ENCODE measurements around the gene PDIA2. TPM values are rescaled to one million over a fixed set of nuclear protein-coding genes. Genes with fewer than 3 reads are reported as not detected.

PDIA2 gene
- total and polyA plus RNA-seq, 10 of the 15 experiments (the other 5 are each of a cell fraction or from before 2014, with no cell fraction given) = 0.11 to 0.36 TPM; not detected in 8

DNA sequence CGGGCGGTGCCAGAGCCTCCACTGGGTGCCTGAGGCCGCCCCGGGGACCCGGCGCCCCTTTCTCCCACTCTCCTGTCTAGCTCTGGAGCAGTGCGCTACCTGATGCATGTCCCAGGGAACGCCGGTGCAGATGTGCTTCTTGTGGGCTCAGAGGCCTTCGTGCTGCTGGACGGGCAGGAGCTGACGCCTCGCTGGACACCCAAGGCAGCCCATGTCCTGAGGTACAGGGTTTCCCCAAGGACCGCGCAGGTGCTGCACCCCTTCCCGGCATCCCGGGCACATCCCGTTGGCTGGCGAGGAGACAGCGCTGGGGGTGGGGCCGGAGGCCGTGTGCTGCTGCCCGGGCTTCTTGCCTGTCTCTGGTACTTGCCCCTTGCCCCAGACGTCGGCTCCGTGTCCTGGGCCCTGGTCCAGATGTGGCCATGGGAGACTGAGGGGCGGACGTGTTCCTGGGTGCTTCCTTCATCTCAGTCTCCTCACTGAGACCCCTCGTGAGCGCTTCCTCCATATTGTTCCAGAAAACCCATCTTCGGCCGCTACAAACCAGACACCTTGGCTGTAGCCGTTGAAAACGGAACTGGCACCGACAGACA, 19.7 kb upstream of the PDIA2 start:
- RAD21 ChIA-PET (ENCODE audit: unreplicated experiment) = no interaction called here
- ATAC-seq (no peak), FAIRE-seq (no peak), DNase-seq (ENCODE audit: low read depth, low spot score) (no peak)
- POLR2A ChIA-PET = no interaction called here
- SMC1A ChIA-PET (ENCODE audit: uncharacterized antibody, unreplicated experiment) = no interaction called here
- Histone ChIP-seq H3K4me2 (ENCODE audit: control insufficient read depth, insufficient read depth) (no peak overlapping the region), H4K20me1 (ENCODE audit: control insufficient read depth, insufficient read depth) (no peaks in the 10 kb centered on the region), H3K36me3 (ENCODE audit: control insufficient read depth in 2 of 2, insufficient read depth in 2 of 2, low read length in 1 of 2) (no peaks in the 10 kb centered on the region; a peak in 1 of 4 replicates), H2AFZ (ENCODE audit: control insufficient read depth, low read depth, low read length) (no peak overlapping the region), H3K9ac (ENCODE audit: control insufficient read depth, insufficient read depth, low read length) (no peak overlapping the region), H3K27ac (ENCODE audit: control insufficient read depth, insufficient read depth) (no peak overlapping the region), H3K4me3 (no peak overlapping the region), H3K4me1 (ENCODE audit: control insufficient read depth, insufficient read depth, low read length) (no peaks in the 10 kb centered on the region), H3K9me3 (replicated peaks; ENCODE audit: control insufficient read depth, insufficient read depth, low read length) (no peaks in the 10 kb centered on the region), H3K27me3 (replicated peaks in 1 of 2; ENCODE audit: control insufficient read depth in 2 of 2, insufficient read depth in 2 of 2, low read length in 1 of 2) (no peaks in the 10 kb centered on the region), H3K79me2 (ENCODE audit: control insufficient read depth, insufficient read depth, low read length) (no peaks in the 10 kb centered on the region)
- CTCF ChIA-PET = interaction anchor here (0.6 kb wide), 1 partner anchor 165 kb away, joined by 3 read pairs; no protein-coding TSS in a partner anchor
- no TSS peak for BruUV-seq (replicated peaks)
- WGBS (ENCODE audit: insufficient coverage, insufficient replicate concordance, low lambda C conversion rate, missing lambda C conversion rate) = 94% methylated on average over 33 of the region's 35 CpGs
- in situ Hi-C loops (cut with MboI) (no loop called here), intact Hi-C loops (cut with micrococcal nuclease; ENCODE audit: unreplicated experiment) (no loop called here)
- TF ChIP-seq NR2F1 (conservative IDR thresholded peaks at IDR 0.05) (no peak), STAT1 (conservative IDR thresholded peaks at IDR 0.05) (no peak)
- TF ChIP-seq, protein P1, sequence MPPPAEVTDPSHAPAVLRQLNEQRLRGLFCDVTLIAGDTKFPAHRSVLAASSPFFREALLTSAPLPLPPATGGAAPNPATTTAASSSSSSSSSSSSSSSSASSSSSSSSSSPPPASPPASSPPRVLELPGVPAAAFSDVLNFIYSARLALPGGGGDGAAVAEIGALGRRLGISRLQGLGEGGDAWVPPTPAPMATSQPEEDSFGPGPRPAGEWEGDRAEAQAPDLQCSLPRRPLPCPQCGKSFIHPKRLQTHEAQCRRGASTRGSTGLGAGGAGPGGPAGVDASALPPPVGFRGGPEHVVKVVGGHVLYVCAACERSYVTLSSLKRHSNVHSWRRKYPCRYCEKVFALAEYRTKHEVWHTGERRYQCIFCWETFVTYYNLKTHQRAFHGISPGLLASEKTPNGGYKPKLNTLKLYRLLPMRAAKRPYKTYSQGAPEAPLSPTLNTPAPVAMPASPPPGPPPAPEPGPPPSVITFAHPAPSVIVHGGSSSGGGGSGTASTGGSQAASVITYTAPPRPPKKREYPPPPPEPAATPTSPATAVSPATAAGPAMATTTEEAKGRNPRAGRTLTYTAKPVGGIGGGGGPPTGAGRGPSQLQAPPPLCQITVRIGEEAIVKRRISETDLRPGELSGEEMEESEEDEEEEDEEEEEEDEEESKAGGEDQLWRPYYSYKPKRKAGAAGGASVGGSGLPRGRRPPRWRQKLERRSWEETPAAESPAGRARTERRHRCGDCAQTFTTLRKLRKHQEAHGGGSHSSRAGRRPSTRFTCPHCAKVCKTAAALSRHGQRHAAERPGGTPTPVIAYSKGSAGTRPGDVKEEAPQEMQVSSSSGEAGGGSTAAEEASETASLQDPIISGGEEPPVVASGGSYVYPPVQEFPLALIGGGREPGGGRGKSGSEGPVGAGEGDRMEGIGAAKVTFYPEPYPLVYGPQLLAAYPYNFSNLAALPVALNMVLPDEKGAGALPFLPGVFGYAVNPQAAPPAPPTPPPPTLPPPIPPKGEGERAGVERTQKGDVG (CRISPR knock-in tag; IDR thresholded peaks at IDR 0.05) = no peak

GRCh38 chr16:263944-264343, 19.0 kb upstream of the PDIA2 start:
- FAIRE-seq = no peak
- Histone ChIP-seq H3K4me2 (ENCODE audit: control insufficient read depth, insufficient read depth) (no peak overlapping the region), H3K4me3 (no peak overlapping the region), H3K27ac (ENCODE audit: control insufficient read depth, insufficient read depth) (no peak overlapping the region), H3K27me3 (replicated peaks in 1 of 2; ENCODE audit: control insufficient read depth in 2 of 2, insufficient read depth in 2 of 2, low read length in 1 of 2) (no peaks in the 10 kb centered on the region), H2AFZ (ENCODE audit: control insufficient read depth, low read depth, low read length) (no peak overlapping the region), H3K79me2 (ENCODE audit: control insufficient read depth, insufficient read depth, low read length) (no peaks in the 10 kb centered on the region), H3K9ac (ENCODE audit: control insufficient read depth, insufficient read depth, low read length) (no peak overlapping the region), H3K9me3 (replicated peaks; ENCODE audit: control insufficient read depth, insufficient read depth, low read length) (no peaks in the 10 kb centered on the region), H3K4me1 (ENCODE audit: control insufficient read depth, insufficient read depth, low read length) (no peaks in the 10 kb centered on the region), H3K36me3 (ENCODE audit: control insufficient read depth in 2 of 2, insufficient read depth in 2 of 2, low read length in 1 of 2) (no peaks in the 10 kb centered on the region; a peak in 1 of 4 replicates), H4K20me1 (ENCODE audit: control insufficient read depth, insufficient read depth) (no peaks in the 10 kb centered on the region)
- intact Hi-C loops (cut with micrococcal nuclease; ENCODE audit: unreplicated experiment) = no loop called here
- no peak for DNase-seq (ENCODE audit: low read depth, low spot score)
- 86% methylated on average over 17 of the region's 17 CpGs for WGBS (ENCODE audit: insufficient coverage, insufficient replicate concordance, low lambda C conversion rate, missing lambda C conversion rate)
- no TSS peak for BruUV-seq (replicated peaks)
- ChIA-PET CTCF (interaction anchor here (0.6 kb wide), 1 partner anchor 166 kb away, joined by 3 read pairs; no protein-coding TSS in a partner anchor), SMC1A (ENCODE audit: uncharacterized antibody, unreplicated experiment) (no interaction called here), RAD21 (ENCODE audit: unreplicated experiment) (no interaction called here), POLR2A (no interaction called here)
- no peak for ATAC-seq
- in situ Hi-C loops (cut with MboI) = no loop called here
- TF ChIP-seq MYB (IDR thresholded peaks at IDR 0.05; ENCODE audit: borderline replicate concordance, low read depth, low read length) (no peak), NR2C2 (IDR thresholded peaks at IDR 0.05; ENCODE audit: borderline replicate concordance, control insufficient read depth, insufficient read length, low read depth) (no peak), NFXL1 (IDR thresholded peaks at IDR 0.05; ENCODE audit: borderline replicate concordance) (no peak), PKNOX1 (IDR thresholded peaks at IDR 0.05) (no peak), USF1 (IDR thresholded peaks at IDR 0.05; ENCODE audit: borderline replicate concordance, extremely low read length, insufficient read depth, low read depth, low read length) (no peak), PBX3 (IDR thresholded peaks at IDR 0.05; ENCODE audit: insufficient replicate concordance, low read depth, low read length) (no peak), RB1 (IDR thresholded peaks at IDR 0.05; ENCODE audit: borderline replicate concordance) (no peak)
